GM03348 (cell line): ENCODE measurements around the gene HPF1.
"Not testable (repeated sequence)": the region's sequence is repeated elsewhere in the genome, so short reads cannot be mapped to it uniquely, and the experiment has no call there.

ENCODE experiments used
- DNase-seq: peaks from one replicate; pipeline ENCODE4 v3.0.0; 2012; ENCODE audit warnings: low spot score

Gene HPF1

DNA sequence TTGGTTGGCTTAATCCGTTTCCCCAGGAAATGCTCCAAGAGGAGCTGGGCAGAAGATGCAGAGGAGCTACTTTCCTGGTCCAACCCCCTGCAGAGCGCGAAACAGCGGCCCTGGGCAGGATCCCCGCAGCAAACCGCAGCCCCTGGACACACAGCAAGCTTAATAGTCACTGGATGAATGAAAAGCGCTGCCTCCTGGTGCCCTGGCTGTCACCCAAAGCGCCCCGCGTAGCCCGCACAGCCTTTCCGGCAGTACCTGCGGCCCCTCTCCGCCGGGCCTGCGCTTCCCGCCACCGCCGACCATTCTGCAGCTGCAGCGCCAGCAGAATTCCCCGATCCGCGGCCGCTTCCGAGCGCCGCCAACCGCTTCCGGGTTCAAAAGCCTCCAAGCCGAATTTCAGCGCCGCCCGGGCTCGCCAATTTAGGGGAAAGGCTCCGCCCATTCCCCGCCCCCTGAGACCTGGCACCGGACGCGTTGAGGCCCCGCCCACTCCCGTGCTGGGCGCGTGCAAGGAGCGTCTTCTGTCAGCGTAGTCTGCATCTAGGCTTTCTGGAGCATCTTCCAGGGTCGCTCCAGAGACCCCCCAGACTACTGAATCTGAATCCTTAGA, at the start of gene HPF1:
Gene HPF1, minus strand, starts transcription at position 370 of the 610 bp plus-strand sequence. Its CDS starts 67 bp downstream, at position 303.
- DNase-seq, result peak; percentile 96

DNA sequence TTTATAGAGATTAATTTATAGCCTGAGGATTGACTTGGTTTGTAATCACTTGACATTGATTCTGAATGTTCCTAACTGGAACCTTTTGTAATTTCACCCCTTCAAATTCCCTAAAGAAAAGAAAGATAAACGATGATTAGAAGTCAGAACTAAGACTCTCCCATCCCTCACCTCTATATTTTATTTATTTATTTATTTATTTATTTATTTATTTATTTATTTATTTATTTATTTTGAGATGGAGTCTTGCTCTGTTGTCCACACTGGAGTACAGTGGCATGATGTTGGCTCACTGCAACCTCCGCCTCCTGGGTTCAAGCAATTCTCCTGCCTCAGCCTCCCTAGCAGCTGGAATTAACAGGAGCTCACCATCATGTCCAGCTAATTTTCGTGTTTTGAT, 49.0 kb upstream of the HPF1 start:
- DNase-seq, result not testable (repeated sequence)

DNA sequence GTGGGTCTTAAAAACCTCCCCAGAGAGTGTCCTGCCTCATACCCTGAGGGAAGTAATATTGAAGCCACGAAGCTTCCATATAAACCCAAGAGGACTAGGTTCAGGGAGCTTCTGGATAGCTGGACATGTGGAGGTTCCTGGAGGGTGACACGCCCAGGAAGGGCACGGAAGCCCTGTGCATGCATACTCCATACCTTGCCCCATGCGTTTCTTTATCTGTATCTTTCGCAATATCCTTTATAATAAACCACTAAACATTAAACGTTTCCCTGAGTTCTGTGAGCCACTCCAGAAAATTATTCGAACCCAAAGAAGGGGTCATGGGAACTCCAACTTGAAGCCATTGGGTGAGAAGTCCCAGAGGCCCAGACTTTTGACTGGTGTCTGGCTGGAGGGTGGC, 45.7 kb upstream of the HPF1 start:
- DNase-seq, result no peak

DNA sequence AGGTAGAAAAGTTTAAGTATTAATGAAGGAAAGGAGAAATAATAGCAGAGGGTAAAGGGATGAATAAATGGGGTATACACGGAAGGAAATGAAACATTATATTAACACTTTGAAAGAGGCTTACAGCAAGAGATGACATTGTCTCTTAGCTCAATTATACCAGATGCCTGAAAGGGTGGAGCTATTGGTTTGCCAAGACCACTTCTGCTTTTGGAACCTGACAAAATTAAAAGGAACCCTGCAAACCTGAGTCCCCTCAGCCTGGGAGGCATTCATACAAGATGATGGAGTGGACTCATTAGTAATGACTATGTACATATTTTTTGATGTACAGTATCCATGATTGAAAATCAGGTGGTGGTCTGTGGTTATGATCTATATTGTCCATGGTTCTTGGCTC, 45.1 kb upstream of the HPF1 start:
- DNase-seq, result no peak

DNA sequence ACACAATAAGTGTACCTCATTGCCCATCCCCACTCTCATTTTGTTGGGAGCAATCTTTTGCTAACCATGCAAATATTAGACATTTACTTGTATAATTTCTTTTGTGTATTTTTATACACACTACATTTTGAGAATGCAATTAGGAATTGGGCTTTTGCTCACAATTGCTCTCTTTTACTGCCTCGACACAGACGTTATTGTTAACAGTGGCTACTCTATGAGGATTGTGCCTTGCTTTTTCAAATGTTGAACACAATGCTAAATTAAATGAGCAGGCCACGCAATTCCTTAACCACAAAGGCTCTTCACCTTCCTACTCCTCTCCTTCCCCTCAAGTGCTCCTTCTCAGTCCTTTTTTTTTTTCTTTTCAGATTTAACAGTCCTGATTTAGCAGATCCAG, 42.8 kb upstream of the HPF1 start:
- DNase-seq, result no peak

DNA sequence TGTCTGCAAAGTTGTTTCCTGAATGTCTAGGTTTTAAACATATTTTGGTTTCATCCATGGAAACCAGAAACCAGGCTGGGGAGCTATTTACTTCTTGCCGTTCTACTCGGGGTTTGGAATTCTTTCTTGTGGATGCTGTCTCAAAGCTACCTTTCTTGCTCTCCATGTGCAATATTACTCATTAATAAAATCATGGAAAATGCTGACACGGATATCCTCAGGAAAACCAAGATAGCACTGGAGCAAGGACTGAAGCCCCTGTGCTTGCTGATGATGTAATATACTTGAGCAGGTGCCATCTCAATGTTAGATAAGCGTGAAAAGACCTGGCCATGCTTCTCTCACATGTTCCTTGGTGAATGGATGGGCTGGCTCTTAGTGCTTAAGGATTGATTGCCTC, 41.5 kb upstream of the HPF1 start:
- DNase-seq, result no peak

DNA sequence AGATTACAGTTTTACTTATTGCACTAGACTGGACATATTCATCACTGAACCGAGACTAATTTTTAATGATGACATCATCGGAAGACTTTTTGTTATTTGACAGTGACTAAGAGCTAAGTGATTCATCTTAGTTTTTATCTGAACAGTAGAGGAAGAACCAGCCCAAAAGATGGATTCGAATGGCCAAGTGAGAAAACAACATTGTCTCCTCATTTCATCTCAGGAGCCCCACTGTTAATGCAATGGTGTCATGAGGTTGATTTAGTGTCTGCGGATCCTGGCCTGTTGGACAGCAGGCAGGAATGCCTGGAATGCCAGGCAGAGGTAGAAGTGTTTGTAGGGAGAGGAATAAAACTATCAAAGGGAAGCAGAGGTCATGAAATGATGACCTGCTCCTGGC, 37.8 kb upstream of the HPF1 start:
- peak; percentile 34 for DNase-seq

DNA sequence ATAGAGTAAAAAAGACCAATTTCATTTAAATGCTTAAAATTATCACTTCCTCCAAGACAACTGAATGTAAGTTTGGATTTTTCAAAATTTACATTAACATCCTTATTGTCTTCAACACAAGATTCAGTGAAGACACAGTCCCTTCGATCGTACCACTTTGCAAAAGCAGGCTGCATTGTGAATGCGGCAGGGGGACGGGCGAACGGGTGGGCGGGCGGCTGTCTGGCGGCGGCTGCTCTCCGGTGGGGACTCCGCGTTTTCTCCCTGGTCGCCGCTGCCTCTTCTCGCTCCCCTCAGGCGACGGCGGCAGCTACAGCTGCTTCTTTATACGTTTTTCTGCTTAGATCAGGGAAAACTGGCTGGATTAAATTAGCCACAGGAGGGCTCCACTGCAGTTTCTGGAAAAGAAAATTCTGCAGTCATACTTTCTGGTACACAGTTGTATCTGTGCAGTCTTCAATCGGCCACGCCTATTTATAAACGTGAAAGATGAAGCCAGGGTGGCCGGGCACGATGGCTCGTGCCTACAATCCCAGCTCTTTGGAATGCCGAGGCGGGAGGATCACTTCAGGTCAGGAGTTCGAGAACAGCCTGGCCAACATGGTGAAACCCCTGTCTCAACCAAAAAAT, 33.9 kb upstream of the HPF1 start:
- peak; percentile 78 for DNase-seq

DNA sequence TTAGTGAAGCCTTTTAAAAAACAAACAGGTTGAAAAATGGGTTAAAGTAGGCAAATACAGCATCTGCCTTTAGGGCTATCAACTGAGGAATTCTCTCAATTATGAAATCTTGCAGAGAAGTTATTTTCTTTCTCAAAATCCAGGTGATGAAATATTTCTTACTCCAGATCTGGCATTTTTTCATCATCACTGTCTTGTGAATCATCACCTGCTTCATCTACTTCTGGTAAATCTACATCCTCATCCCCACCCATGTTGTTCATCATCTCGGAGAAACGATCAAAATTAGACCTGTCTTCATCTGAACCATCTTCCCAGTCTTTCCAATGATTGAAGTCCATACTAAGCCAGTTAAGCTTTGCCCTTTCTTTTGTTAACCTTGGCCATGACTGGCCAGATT, 33.3 kb upstream of the HPF1 start:
- DNase-seq, result no peak

DNA sequence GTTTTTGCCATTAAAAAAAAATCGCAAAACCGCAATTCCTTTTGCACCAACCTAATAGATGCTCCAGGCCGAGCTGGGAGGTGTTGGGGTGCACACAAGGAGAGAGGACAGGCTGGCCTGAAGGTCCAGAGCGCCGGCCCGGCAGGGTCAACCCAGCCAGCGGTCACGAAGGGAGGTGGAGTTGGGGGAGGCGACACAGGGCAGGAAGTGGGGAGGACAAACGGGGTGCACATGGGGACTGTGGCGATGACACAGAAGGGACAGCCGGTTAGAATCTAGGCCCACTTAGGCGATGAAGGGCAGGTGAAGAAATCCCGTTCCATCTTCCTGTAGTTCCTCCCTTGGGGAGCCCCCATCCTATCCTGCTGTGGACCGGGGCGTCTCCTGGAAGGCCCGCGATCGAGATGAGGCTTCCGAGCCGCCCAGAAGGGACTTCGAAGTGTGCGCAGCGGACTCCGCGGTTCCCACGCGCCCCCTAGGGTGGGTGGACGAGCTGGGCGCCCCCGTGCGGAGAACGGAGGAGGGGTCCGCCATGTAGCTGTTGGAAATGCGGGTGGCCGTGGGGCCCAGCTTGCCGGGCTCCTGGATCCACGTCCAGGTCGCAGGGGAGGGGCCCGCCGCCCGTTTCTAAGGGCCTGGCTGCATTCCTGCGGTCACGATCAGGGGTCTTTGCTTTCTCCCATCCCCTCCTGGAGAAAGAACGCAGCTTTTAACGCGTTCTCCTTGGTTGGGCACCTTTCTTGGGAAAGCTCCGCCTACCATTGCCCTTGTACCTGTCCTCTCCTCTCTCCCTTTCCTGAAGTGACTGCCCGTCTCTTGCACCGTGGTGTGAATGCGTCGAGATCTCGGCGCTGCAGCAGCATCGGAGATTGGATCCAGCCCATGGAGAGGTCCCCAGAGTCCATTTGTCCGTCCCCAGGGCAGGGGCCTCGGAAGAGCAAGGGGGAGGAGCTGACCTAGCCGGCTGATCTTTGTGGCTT, 17.0 kb upstream of the HPF1 start:
- DNase-seq, result no peak

DNA sequence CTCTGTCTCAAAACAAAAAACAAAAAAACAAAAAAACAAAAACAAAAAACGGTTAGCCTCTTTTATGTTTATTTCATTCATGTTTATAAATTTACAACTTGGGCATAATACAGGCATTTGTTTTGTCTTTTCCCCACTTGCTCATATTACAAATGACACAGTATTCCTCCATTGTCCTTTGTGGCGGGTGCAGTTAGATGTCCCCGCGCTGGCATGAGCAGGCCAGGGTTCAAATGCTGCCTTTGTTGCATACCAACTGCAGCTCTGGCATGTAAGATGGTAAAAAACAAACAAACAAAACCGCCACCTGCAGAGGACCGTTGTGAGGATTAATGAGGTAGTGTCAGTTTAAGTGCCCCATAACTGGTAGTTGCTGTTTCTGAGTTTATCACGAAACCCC, 16.1 kb upstream of the HPF1 start:
- DNase-seq, result no peak

DNA sequence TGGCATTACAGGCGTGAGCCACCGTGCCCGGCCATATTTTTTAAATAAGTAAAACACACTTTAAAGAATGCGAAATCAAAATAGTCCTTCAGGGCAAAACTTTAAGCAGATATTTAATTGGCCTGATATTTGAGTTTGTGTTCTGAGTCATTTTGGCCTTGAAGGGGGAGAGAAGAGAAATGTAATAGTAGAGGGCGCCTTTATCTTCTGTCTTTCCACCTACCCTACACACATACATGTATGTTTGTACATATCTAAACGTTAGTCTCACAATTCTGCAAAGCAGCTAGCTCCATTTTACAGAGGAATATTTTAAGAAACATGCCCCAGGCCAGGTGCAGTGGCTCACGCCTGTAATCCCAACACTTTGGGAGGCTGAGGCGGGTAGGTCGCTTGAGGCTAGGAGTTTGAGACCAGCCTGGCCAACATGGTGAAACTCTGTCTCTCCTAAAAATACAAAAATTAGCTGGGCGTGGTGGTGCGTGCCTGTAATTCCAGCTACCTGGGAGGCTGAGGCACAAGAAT, 13.9 kb upstream of the HPF1 start:
- DNase-seq, result not testable (repeated sequence)

DNA sequence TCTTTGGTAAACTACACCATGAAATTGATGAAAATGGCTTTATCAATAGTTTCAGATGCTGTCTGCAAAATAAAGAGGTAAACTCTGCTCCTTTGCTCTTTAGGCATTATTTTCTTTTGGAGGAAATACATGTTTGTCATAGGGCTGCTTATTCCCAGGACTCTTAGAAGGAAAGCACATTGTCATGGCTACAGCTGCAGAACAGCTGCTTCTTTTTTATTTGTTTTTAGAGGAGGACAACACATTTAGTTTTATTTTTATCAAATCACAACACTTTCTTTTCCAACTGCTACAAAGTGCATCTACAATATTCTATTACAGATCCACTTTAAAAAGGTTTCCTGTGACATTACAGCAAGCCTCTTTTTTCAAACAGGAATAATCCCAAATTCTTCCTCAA, 12.7 kb upstream of the HPF1 start:
- no peak for DNase-seq

DNA sequence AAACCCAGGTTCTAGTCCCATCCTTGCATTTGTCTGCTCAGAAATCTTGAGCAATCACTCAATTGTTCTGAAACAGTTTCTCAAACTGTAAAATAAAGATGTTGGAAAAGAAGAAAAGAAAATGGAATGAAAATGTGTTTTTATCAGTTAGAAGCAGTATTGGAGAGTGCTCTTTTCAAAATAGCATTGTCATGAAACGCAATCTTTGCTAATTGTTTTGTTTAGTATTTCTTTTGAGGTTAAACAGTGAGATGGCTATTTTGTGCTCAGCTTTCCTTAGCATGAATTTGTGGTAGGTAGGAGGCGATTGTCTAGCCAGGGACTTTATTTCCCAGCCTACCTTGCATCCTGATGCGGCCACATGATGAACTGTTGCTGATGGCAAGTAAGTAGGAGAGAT, 10.6 kb upstream of the HPF1 start:
- DNase-seq, result no peak

DNA sequence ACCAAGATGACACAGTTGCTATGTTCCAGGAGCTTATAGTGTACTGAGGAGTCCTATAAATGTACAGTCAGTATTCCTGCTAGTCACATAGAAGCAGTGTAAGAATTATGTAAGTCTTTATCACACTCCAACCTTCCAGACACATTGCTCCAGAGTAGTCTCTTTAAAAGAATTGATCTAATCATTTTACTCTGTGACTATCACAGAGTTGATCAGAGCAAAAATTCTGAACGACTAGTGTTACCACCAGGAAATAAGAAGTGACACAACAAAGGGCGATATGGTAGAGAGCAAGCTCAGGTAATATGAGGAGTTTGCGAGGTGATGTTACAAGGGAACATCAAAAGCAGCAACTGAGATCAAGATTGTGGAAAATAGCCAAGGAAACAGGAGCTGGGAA, 9.0 kb upstream of the HPF1 start:
- no peak for DNase-seq

DNA sequence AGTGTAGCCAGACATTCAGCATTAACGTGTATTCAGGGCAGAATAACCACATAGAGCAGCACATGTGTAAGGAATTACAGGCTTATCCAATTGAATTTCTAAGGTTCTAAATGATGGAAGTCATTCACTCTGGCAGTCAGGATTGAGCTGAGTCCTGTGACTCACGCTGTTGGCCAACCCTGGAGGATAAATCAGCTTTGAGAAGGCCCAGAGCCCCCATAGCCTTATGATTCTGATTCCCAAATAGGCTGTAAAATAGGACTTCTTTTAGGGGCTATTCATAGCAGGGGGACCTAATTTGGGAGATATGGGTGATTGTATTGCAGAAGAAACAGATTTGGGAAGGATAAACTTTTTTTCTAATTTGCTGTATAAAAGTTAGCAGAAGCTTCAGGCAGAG, 8.1 kb upstream of the HPF1 start:
- DNase-seq, result peak; percentile 31

DNA sequence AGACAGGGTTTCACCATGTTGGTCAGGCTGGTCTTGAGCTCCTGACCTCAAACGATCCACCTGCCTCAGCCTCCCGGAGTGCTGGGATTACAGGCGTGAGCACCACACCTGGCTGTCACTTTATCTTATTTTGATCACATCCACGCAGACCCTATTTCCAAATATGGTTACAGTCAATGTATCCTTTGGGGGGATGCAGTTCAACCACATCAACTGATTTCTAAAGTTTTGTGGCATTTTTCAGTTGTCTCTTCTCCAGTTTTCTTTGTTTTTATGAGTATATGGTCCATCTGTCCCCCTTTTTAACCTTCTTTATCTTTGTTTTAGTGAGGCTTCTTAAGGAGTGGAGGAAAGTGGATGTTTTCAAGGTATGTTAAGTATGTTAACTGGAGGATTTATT, 4.1 kb upstream of the HPF1 start:
- DNase-seq, result no peak

DNA sequence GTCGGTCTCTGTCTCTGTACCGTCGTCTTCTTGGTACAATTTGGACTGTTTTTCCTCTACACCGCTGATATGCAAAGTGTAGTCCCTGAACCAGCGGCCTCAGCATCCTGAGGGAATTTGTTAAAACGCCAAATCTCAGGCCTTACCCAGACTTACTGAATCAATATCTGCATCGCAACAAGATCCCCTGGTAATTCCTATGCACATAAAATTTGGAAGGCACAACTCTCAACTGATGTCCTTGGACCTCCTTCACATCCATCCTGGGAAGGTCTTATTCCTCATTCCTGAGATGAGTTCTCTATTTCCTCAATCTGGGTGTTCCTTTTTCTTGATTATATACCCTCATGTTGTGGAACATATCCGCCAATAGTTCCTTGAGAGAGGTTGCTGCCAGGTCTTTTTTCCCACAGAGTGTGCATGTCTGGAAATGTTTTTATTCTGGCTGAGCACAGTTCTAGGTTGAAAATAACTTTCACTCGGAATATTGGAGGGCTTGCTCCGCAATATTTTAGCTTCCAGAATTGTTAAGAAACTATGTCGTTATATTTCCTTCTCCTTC, 738 bp upstream of the HPF1 start:
- DNase-seq, result no peak

DNA sequence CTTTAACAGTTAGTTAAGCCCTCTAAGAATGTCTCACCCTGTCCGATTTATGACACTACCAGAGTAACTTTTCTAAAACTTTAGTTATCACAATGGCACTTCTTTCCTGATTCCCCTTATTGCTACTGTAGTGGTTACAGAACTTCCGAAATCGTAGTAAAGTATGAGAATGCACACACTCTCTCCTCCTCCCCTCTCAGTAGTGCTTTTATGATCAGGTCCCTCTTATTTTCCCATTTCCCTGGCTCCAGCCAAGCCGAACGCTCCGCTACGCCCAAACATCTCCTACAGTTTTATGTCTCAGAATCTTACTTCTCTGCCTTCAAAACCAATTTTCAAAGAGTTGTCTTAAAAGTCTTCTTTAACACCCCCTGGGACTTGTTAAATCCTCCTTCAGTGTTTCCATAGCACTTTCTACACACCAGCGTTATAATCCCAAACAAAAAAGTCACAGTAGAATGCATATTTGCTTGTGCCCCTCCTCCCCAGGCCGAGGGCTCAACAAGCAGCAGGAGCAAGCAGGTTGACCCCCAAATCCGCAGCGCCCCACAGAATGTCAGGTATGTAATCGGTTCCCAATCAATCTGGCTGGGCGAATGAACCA, 671 bp downstream of the HPF1 start:
- peak; percentile 14 for DNase-seq

DNA sequence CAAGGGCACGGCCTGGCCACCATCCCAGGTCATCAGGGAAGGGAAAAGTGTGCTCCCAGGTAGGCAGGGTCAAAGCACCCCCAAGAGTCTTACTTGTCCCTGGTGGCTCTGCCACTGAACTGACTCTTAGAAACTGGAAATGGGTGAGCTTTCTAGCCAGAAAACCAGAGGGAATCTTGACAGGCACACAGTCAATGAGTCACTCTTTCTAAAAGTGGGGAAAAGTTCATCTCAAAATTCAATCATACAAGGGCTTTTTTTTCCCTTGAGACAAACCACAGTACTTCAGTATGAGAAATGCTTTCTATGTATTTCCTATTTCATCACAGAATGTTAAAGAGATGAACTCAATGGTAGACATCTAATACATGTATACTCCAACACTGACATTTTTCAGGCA, 12.5 kb downstream of the HPF1 start:
- DNase-seq, result peak; percentile 49

DNA sequence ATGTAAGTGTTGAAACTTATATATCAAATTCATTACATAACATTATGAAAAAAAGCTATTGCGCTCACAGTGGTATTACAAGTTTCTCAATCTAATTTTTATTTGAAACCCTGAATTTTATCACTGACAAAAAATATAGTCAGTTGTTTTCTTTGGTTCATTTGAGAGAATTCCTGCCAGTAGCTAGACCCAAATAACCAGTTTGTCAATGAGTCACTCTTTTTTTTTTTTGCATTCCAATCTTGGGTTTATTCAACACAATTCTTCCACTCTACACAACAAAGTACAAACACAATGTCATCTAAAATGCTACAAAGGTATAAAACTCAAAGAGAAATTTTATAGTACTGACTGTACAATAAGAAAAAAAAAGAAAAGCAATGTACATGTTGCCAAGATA, 13.1 kb downstream of the HPF1 start:
- DNase-seq, result no peak

DNA sequence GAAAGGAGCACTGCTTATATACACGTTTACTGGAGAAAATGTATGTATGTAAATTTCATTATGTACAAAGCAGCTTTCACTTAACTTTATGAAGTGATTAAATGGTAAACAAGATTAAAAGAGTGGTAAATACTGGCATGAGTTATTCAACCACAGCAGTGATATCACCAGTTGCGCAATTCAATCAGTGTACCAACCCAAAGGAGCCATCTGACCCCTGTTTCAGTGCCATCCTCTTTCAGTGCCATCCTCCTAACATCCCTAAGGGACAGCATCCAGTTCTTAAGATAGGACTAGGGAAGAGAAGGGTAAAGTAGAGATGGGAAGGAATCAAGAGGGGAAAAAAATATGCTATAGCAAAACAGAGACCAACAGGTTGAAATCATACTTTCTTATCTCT, 16.2 kb downstream of the HPF1 start:
- DNase-seq, result no peak
